Measurements from ENCODE around the gene ATG2A. TPM values are rescaled to one million over a fixed set of nuclear protein-coding genes. Genes with fewer than 3 reads are reported as not detected.
A peak's percentile ranks its signal among the peaks of the same experiment; 100 is the strongest.

The ATG2A gene
- total RNA-seq, 1 donor from 2014 or later = 4.4 TPM

GRCh38 chr11:64893194-64894069 lies 23.6 kb downstream of the ATG2A start:
- Histone ChIP-seq H2AFZ (replicated peaks) (no peak overlapping the region), H3K27me3 (no peaks in the 10 kb centered on the region), H3K4me2 (no peak overlapping the region), H3K9ac (no peak overlapping the region), H3K4me3 (no peak overlapping the region), H3K27ac (no peak overlapping the region), H3F3A (ENCODE audit: low read depth) (no peaks in the 10 kb centered on the region), H4K20me1 (ENCODE audit: low read depth) (peaks cover 5% of the 10 kb centered on the region), H3K9me3 (ENCODE audit: low read depth) (no peaks in the 10 kb centered on the region), H3K79me2 (ENCODE audit: low read depth) (no peaks in the 10 kb centered on the region), H3K4me1 (peaks cover 7% of the 10 kb centered on the region), H3K36me3 (no peaks in the 10 kb centered on the region)
- peaks cover 2% of the 10 kb centered on the region for H3K4me1 Mint-ChIP-seq
- H3K36me3 Mint-ChIP-seq = no peaks in the 10 kb centered on the region
- no peaks in the 10 kb centered on the region for H3K9me3 Mint-ChIP-seq
- DNase-seq (ENCODE audit: low spot score) = no peak
- TF ChIP-seq EZH2phosphoT487 (IDR thresholded peaks at IDR 0.05) (no peak), CTCF (IDR thresholded peaks at IDR 0.05) (no peak), EZH2 (IDR thresholded peaks at IDR 0.05) (no peak)
- H3K27me3 Mint-ChIP-seq (ENCODE audit: insufficient read depth, low read depth) = peaks cover 5% of the 10 kb centered on the region
- H3K4me3 Mint-ChIP-seq = no peak overlapping the region
- H3K27ac Mint-ChIP-seq = no peak overlapping the region

- Histone ChIP-seq H3F3A (ENCODE audit: low read depth) (no peaks in the 10 kb centered on the region), H4K20me1 (ENCODE audit: low read depth) (peaks cover 5% of the 10 kb centered on the region), H3K36me3 (no peaks in the 10 kb centered on the region), H2AFZ (replicated peaks) (no peak overlapping the region), H3K4me2 (no peak overlapping the region), H3K27me3 (no peaks in the 10 kb centered on the region), H3K9ac (no peak overlapping the region), H3K9me3 (ENCODE audit: low read depth) (no peaks in the 10 kb centered on the region), H3K79me2 (ENCODE audit: low read depth) (no peaks in the 10 kb centered on the region), H3K4me3 (no peak overlapping the region), H3K4me1 (peaks cover 12% of the 10 kb centered on the region), H3K27ac (no peak overlapping the region)
- Mint-ChIP-seq H3K4me3 (no peak overlapping the region), H3K4me1 (peaks cover 7% of the 10 kb centered on the region), H3K27me3 (ENCODE audit: insufficient read depth, low read depth) (peaks cover 5% of the 10 kb centered on the region), H3K27ac (no peak overlapping the region), H3K9me3 (no peaks in the 10 kb centered on the region), H3K36me3 (no peaks in the 10 kb centered on the region)
- no peak for DNase-seq (ENCODE audit: low spot score)
- no peak for TF ChIP-seq EZH2 (IDR thresholded peaks at IDR 0.05)
- TF ChIP-seq EZH2phosphoT487 (IDR thresholded peaks at IDR 0.05) = no peak
- no peak for TF ChIP-seq CTCF (IDR thresholded peaks at IDR 0.05)
Observed at GRCh38 chr11:64892838-64893193, 24.2 kb downstream of the ATG2A start.

GRCh38 chr11:64892411-64892831 lies 24.6 kb downstream of the ATG2A start:
- H3K9me3 ChIP-seq (ENCODE audit: low read depth) = no peaks in the 10 kb centered on the region
- Mint-ChIP-seq H3K4me3 (peak overlapping the region; percentile 14), H3K27ac (peak overlapping the region; percentile 77)

More at GRCh38 chr11:64892411-64892831, 24.6 kb downstream of the ATG2A start:
- Histone ChIP-seq H3F3A (ENCODE audit: low read depth) (peaks cover under 1% of the 10 kb centered on the region), H4K20me1 (ENCODE audit: low read depth) (peaks cover 5% of the 10 kb centered on the region), H2AFZ (replicated peaks) (no peak overlapping the region), H3K27ac (no peak overlapping the region), H3K36me3 (no peaks in the 10 kb centered on the region), H3K4me3 (no peak overlapping the region), H3K4me1 (peaks cover 12% of the 10 kb centered on the region), H3K4me2 (no peak overlapping the region), H3K79me2 (ENCODE audit: low read depth) (no peaks in the 10 kb centered on the region), H3K27me3 (no peaks in the 10 kb centered on the region), H3K9ac (no peak overlapping the region)
- H3K9me3 Mint-ChIP-seq = no peaks in the 10 kb centered on the region
- H3K4me1 Mint-ChIP-seq = peaks cover 10% of the 10 kb centered on the region
- H3K27me3 Mint-ChIP-seq (ENCODE audit: insufficient read depth, low read depth) = peaks cover 5% of the 10 kb centered on the region
- no peak for DNase-seq (ENCODE audit: low spot score)
- TF ChIP-seq EZH2 (IDR thresholded peaks at IDR 0.05) = no peak
- TF ChIP-seq CTCF (IDR thresholded peaks at IDR 0.05) = no peak
- TF ChIP-seq EZH2phosphoT487 (IDR thresholded peaks at IDR 0.05) = no peak
- no peaks in the 10 kb centered on the region for H3K36me3 Mint-ChIP-seq
